ENCODE data around the gene BMERB1. TPM values are rescaled to one million over a fixed set of nuclear protein-coding genes. Genes with fewer than 3 reads are reported as not detected.
"Not testable (repeated sequence)": the region's sequence is repeated elsewhere in the genome, so short reads cannot be mapped to it uniquely, and the experiment has no call there.

BMERB1 gene
- total RNA-seq, 4 donors from 2014 or later = 7.4 to 20.4 (median 10.6) TPM

DNA sequence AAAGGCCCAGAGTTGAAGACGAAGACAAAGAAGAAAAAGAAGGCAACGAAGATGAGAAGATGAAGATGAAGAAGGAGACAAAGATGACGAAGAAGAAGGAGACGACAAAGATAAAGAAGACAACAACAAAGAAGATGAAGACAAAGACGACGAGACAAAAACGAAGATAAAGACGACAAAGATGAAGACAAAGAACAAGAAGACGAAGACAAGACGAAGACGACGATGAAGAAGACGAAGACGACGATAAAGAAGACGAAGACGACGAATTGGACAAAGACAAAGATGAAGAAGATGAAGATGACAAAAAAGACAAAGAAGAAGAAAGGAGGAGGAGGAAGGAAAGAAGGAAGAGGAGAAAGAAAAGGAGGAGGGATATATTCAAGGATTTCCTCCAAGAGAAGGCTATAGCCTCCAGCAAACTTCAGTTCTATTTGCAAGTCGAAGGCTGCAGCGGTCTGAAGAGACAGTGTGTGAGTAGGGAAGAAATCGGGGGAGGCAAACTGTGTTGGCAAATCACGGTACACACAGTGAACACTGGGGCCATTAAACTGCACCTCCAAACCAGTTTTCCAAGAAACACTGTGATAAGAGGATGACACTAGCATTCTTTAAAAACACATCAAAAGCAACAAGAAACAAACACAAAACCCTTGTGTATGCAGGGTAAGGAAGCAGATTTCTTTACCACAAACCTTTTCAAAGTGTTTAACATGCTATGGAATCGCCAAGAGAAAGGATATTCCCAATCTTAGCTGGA is 168.1 kb downstream of the BMERB1 start:
- intact Hi-C loops (cut with DNase I; ENCODE audit: low total_unique reads) = no loop called here
- H3K4me3 ChIP-seq (ENCODE audit: low read depth, poor library complexity, severe bottlenecking) = no peak overlapping the region
- WGBS, 2 donors = 94 to 95% methylated on average over 23 of the region's 23 CpGs
- DNase-seq (ENCODE audit: low spot score in 2 of 2) = no peak
- TF ChIP-seq POLR2A (IDR thresholded peaks at IDR 0.05) = no peak
- TF ChIP-seq CTCF (IDR thresholded peaks at IDR 0.05) = no peak

GRCh38 chr16:15604460-15605440 is 170.4 kb downstream of the BMERB1 start:
- DNase-seq (ENCODE audit: low spot score in 2 of 2) = peak in 1 of 2 donors; percentile 82
- TF ChIP-seq POLR2A (IDR thresholded peaks at IDR 0.05) = no peak
- no peak for TF ChIP-seq CTCF (IDR thresholded peaks at IDR 0.05)
- H3K4me3 ChIP-seq (ENCODE audit: low read depth, poor library complexity, severe bottlenecking) = no peak overlapping the region
- 64 to 69% methylated on average over 14 of the region's 14 CpGs for WGBS, 2 donors
- intact Hi-C loops (cut with DNase I; ENCODE audit: low total_unique reads) = no loop called here

GRCh38 chr16:15605839-15606517 is 171.6 kb downstream of the BMERB1 start:
- DNase-seq (ENCODE audit: low spot score in 2 of 2) = peak in 1 of 2 donors; percentile 72
- no peak overlapping the region for H3K4me3 ChIP-seq (ENCODE audit: low read depth, poor library complexity, severe bottlenecking)
- 70 to 74% methylated on average over 13 of the region's 13 CpGs for WGBS, 2 donors
- intact Hi-C loops (cut with DNase I; ENCODE audit: low total_unique reads) = no loop called here
- no peak for TF ChIP-seq POLR2A (IDR thresholded peaks at IDR 0.05)
- TF ChIP-seq CTCF (IDR thresholded peaks at IDR 0.05) = no peak

DNA sequence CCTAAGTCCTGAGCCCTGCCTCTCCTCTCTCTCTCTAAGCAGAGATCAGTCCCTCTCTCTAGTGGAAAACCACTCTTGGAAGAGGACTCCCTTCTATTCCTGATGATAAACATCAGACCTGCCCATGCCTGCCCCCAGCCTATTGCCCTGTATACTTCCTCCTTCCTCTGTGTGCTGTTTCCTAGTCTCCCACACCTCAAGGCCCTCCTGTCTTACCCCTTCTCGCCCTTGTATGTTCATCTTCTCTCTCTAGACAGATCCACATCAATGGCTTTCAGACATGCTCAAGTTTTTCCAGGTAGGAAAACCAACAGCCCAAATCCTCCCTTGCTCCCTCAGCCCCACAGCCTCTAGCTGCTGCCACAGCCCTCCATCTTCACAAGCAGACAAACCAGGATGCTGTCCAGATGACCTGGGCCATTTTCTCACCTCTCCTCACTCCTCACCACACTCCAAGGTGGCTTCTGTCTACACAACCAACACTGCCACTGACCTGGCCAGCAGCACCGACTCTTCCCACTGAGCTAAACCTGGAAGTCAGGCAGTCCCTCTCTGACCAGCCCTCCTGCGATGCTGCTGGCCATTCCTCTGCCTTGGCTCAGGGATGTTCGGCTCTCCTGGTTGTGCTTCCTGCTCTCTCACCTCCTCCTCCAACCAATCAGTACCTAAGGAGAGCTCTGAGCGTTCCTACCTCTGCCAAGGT is 172.3 kb downstream of the BMERB1 start:
- peak in 1 of 2 donors; percentile 64 for DNase-seq (ENCODE audit: low spot score in 2 of 2)
- intact Hi-C loops (cut with DNase I; ENCODE audit: low total_unique reads) = no loop called here
- no peak overlapping the region for H3K4me3 ChIP-seq (ENCODE audit: low read depth, poor library complexity, severe bottlenecking)
- 81 to 86% methylated on average over 5 of the region's 5 CpGs for WGBS, 2 donors
- TF ChIP-seq POLR2A (IDR thresholded peaks at IDR 0.05) = no peak
- TF ChIP-seq CTCF (IDR thresholded peaks at IDR 0.05) = no peak

DNA sequence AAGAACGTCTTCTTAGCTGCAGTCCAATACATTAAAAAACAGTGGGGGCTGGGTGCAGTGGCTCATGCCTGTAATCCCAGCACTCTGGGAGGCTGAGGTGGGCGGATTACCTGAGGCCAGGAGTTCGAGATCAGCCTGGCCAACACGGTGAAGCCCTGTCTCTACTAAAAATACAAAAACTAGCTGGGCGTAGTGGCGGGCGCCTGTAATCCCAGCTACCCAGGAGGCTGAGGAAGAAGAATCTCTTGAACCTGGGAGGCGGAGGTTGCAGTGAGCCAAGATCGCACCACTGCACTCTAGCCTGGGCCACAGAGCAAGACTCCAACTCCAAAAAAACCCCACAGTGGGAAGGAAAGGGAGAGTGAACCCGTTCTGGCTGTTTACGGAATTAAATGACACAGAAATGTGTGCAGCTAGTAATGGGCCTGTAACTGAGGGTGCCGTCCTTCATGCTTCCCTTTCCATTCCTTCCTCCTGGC is 172.9 kb downstream of the BMERB1 start:
- H3K4me3 ChIP-seq (ENCODE audit: low read depth, poor library complexity, severe bottlenecking); DNase-seq (ENCODE audit: low spot score in 2 of 2); intact Hi-C loops (cut with DNase I; ENCODE audit: low total_unique reads): not testable (repeated sequence)
- 94 to 95% methylated on average over 12 of the region's 12 CpGs for WGBS, 2 donors
